MG63 (cell line): ENCODE measurements around the gene KYNU. TPM values are rescaled to one million over a fixed set of nuclear protein-coding genes. Genes with fewer than 3 reads are reported as not detected.
"Not testable (repeated sequence)": the region's sequence is repeated elsewhere in the genome, so short reads cannot be mapped to it uniquely, and the experiment has no call there.

Experiments
- DNase-seq: peaks from one replicate; pipeline ENCODE4 v3.0.0-alpha.2; 2020
- H3K27me3 ChIP-seq: fragments of 250-450 bp; sonication (Bioruptor Pico); 2 replicates; pipeline ENCODE4 v1.5.1; 2020; ENCODE audit warnings: mild to moderate bottlenecking, moderate library complexity
- H3K36me3 ChIP-seq: fragments of 250-450 bp; sonication (Bioruptor Pico); 2 replicates; pipeline ENCODE4 v1.5.1; 2020; ENCODE audit warnings: mild to moderate bottlenecking, moderate library complexity
- H3K4me3 ChIP-seq: fragments of 250-450 bp; sonication (Bioruptor Pico); 2 replicates; pipeline ENCODE4 v1.5.1; 2020; ENCODE audit warnings: mild to moderate bottlenecking, moderate library complexity
- H3K9me3 ChIP-seq: fragments of 250-450 bp; sonication (Bioruptor Pico); 2 replicates; pipeline ENCODE4 v1.5.1; 2020; ENCODE audit warnings: mild to moderate bottlenecking, moderate library complexity
- total RNA-seq: library from RNA; depleted of rRNA; stranded (reverse); fragments of >200 nt; shearing (Covaris generic); gene quantifications from 2 replicates; pipeline ENCODE4 v1.2.3, GENCODE V29; 2014; ENCODE audit warnings: low replicate concordance

KYNU gene
- total RNA-seq, 1 experiment from 2014 or later, result 0.82 TPM

- Histone ChIP-seq H3K27me3 (no peaks in the 10 kb centered on the region), H3K9me3 (no peaks in the 10 kb centered on the region), H3K36me3 (no peaks in the 10 kb centered on the region), H3K4me3 (no peak overlapping the region)
- DNase-seq, result peak; percentile 9
These were observed 59.9 kb downstream of the KYNU start for GRCh38 chr2:142937347-142937746.

GRCh38 chr2:142938240-142938639 is 60.8 kb downstream of the KYNU start:
- Histone ChIP-seq H3K9me3 (no peaks in the 10 kb centered on the region), H3K27me3 (no peaks in the 10 kb centered on the region), H3K36me3 (no peaks in the 10 kb centered on the region), H3K4me3 (no peak overlapping the region)
- DNase-seq, result no peak

GRCh38 chr2:142940606-142941223 is 63.3 kb downstream of the KYNU start:
- Histone ChIP-seq H3K4me3 (no peak overlapping the region), H3K27me3 (no peaks in the 10 kb centered on the region), H3K36me3 (no peaks in the 10 kb centered on the region), H3K9me3 (no peaks in the 10 kb centered on the region)
- no peak for DNase-seq

GRCh38 chr2:142942690-142943089 is 65.2 kb downstream of the KYNU start:
- no peak for DNase-seq
- H3K36me3 ChIP-seq, result no peaks in the 10 kb centered on the region
- no peaks in the 10 kb centered on the region for H3K9me3 ChIP-seq
- H3K4me3 ChIP-seq, result no peak overlapping the region
- no peaks in the 10 kb centered on the region for H3K27me3 ChIP-seq

- no peaks in the 10 kb centered on the region for H3K36me3 ChIP-seq
- H3K27me3 ChIP-seq, result no peaks in the 10 kb centered on the region
- no peak for DNase-seq
- H3K9me3 ChIP-seq, result no peaks in the 10 kb centered on the region
- H3K4me3 ChIP-seq, result no peak overlapping the region
These were observed 66.8 kb downstream of the KYNU start for GRCh38 chr2:142944264-142944663.

GRCh38 chr2:142944721-142945120 is 67.3 kb downstream of the KYNU start:
- Histone ChIP-seq H3K4me3 (no peak overlapping the region), H3K27me3 (no peaks in the 10 kb centered on the region), H3K36me3 (no peaks in the 10 kb centered on the region), H3K9me3 (no peaks in the 10 kb centered on the region)
- DNase-seq, result no peak

GRCh38 chr2:142946941-142947340 is 69.5 kb downstream of the KYNU start:
- H3K9me3 ChIP-seq, result no peaks in the 10 kb centered on the region
- H3K4me3 ChIP-seq, result no peak overlapping the region
- no peak for DNase-seq
- H3K27me3 ChIP-seq, result no peaks in the 10 kb centered on the region
- H3K36me3 ChIP-seq, result no peaks in the 10 kb centered on the region

GRCh38 chr2:142948723-142949122 is 71.3 kb downstream of the KYNU start:
- DNase-seq, H3K36me3 ChIP-seq, H3K27me3 ChIP-seq, H3K4me3 ChIP-seq, H3K9me3 ChIP-seq: not testable (repeated sequence)

- not testable (repeated sequence) for H3K27me3 ChIP-seq, DNase-seq, H3K4me3 ChIP-seq, H3K9me3 ChIP-seq, H3K36me3 ChIP-seq
These were observed 72.9 kb downstream of the KYNU start for GRCh38 chr2:142950323-142950722.

GRCh38 chr2:142951190-142952007 is 73.9 kb downstream of the KYNU start:
- DNase-seq, result no peak
- no peaks in the 10 kb centered on the region for H3K27me3 ChIP-seq
- no peak overlapping the region for H3K4me3 ChIP-seq
- no peaks in the 10 kb centered on the region for H3K9me3 ChIP-seq
- H3K36me3 ChIP-seq, result no peaks in the 10 kb centered on the region

- Histone ChIP-seq H3K9me3 (no peaks in the 10 kb centered on the region), H3K36me3 (no peaks in the 10 kb centered on the region), H3K27me3 (no peaks in the 10 kb centered on the region), H3K4me3 (no peak overlapping the region)
- no peak for DNase-seq
These were observed 74.6 kb downstream of the KYNU start for GRCh38 chr2:142952018-142952417.

GRCh38 chr2:142952793-142953494 is 75.5 kb downstream of the KYNU start:
- no peaks in the 10 kb centered on the region for H3K9me3 ChIP-seq
- no peaks in the 10 kb centered on the region for H3K36me3 ChIP-seq
- H3K4me3 ChIP-seq, result no peak overlapping the region
- DNase-seq, result no peak
- no peaks in the 10 kb centered on the region for H3K27me3 ChIP-seq

- DNase-seq, result no peak
- no peaks in the 10 kb centered on the region for H3K27me3 ChIP-seq
- H3K36me3 ChIP-seq, result no peaks in the 10 kb centered on the region
- H3K4me3 ChIP-seq, result no peak overlapping the region
- no peaks in the 10 kb centered on the region for H3K9me3 ChIP-seq
These were observed 77.0 kb downstream of the KYNU start for GRCh38 chr2:142954493-142954892.

- no peak for DNase-seq
- Histone ChIP-seq H3K36me3 (no peaks in the 10 kb centered on the region), H3K27me3 (no peaks in the 10 kb centered on the region), H3K9me3 (no peaks in the 10 kb centered on the region), H3K4me3 (no peak overlapping the region)
These were observed 79.7 kb downstream of the KYNU start for GRCh38 chr2:142957144-142957543.

GRCh38 chr2:142961202-142961601 is 83.7 kb downstream of the KYNU start:
- Histone ChIP-seq H3K4me3 (no peak overlapping the region), H3K9me3 (peaks cover 3% of the 10 kb centered on the region; the same call in 1 of the 2 replicates), H3K36me3 (no peaks in the 10 kb centered on the region), H3K27me3 (no peaks in the 10 kb centered on the region)
- DNase-seq, result no peak

- DNase-seq, result no peak
- no peaks in the 10 kb centered on the region for H3K27me3 ChIP-seq
- H3K36me3 ChIP-seq, result no peaks in the 10 kb centered on the region
- H3K4me3 ChIP-seq, result no peak overlapping the region
- H3K9me3 ChIP-seq, result peaks cover 3% of the 10 kb centered on the region; the same call in 1 of the 2 replicates
These were observed 88.0 kb downstream of the KYNU start for GRCh38 chr2:142965443-142965842.

- no peak for DNase-seq
- H3K4me3 ChIP-seq, result no peak overlapping the region
- no peaks in the 10 kb centered on the region for H3K27me3 ChIP-seq
- no peaks in the 10 kb centered on the region for H3K36me3 ChIP-seq
- peaks cover 3% of the 10 kb centered on the region; the same call in 1 of the 2 replicates for H3K9me3 ChIP-seq
These were observed 88.8 kb downstream of the KYNU start for GRCh38 chr2:142966284-142966683.
